AG09309 (cell line): ENCODE results near the gene CLEC2A.

Source experiments
- DNase-seq: peaks from one replicate; pipeline ENCODE4 v3.0.0-alpha.2; 2010; ENCODE audit warnings: low read depth
- H3K4me3 ChIP-seq: 2 replicates; pipeline ENCODE4 v1.5.1; 2011; ENCODE audit warnings: mild to moderate bottlenecking, low read depth, low read length, moderate library complexity; ENCODE audit not compliant: control insufficient read depth
- TF ChIP-seq, protein P1 (sequence below): IDR thresholded peaks from 2 replicates; pipeline ENCODE4 v1.5.1; 2011; ENCODE audit warnings: mild to moderate bottlenecking, low read depth, low read length, inconsistent platforms; ENCODE audit not compliant: insufficient read depth, control insufficient read depth; ENCODE audit errors: missing control alignments

Gene CLEC2A

DNA sequence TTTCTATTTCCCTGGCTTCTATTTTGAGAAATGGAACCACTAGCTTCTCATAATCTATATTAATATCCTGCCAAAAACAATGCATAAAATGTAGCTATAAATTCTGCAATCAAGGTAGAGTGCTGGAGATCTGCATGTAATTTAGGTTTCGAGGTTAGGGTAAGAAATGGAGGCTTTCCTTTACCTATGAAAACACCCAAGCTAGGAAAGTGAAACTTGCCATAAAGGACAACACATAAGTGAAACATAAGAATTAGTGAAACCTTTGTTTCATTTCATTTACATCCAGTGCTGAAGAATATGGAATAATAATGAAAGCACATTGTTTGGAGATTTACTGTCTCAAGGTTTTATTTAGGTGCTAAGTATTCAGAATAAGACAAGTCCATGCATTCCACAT lies 9.7 kb downstream of the CLEC2A start:
- DNase-seq = no peak
- TF ChIP-seq, protein P1, sequence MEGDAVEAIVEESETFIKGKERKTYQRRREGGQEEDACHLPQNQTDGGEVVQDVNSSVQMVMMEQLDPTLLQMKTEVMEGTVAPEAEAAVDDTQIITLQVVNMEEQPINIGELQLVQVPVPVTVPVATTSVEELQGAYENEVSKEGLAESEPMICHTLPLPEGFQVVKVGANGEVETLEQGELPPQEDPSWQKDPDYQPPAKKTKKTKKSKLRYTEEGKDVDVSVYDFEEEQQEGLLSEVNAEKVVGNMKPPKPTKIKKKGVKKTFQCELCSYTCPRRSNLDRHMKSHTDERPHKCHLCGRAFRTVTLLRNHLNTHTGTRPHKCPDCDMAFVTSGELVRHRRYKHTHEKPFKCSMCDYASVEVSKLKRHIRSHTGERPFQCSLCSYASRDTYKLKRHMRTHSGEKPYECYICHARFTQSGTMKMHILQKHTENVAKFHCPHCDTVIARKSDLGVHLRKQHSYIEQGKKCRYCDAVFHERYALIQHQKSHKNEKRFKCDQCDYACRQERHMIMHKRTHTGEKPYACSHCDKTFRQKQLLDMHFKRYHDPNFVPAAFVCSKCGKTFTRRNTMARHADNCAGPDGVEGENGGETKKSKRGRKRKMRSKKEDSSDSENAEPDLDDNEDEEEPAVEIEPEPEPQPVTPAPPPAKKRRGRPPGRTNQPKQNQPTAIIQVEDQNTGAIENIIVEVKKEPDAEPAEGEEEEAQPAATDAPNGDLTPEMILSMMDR = no peak
- H3K4me3 ChIP-seq = no peak overlapping the region

DNA sequence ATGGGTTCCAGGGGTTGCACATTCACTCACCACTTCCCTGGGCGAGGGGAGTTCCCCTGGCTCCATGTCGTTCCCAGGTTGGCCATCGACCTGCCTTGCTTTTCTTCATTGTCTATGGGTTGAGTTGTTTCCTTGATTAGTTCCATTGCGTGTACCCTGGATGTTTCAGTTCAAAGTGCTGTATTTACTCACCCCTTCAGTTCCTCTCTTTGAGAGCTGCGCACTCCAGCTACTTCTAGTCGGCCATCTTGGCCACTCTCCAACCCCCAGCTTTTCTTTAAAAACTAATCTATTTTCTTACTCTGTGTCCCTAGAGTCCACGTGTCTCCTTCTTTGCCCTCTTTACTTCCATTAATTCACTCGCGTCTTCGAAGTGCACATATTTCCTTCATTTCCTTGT lies 11.7 kb downstream of the CLEC2A start:
- H3K4me3 ChIP-seq = no peak overlapping the region
- TF ChIP-seq, protein P1 = no peak
- no peak for DNase-seq

DNA sequence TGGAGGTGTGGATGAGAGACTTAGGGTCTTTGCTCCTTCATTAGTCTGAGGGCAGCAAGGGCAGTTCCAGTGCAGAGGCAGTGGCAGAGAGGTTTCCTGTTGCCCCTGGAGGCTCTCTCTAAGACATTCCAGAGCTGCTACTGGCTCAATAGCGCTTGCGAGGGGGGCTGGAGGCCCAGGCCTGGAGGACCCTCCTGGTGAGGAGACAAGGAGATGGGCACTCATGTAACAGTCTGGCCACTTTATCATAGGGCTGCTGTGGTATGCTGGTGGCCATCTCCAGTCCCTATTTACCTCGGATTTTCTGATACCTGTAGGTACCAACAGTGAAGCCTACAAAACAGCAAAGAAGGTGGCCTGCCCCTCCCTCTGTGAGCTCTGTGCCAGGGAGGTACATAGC lies 12.7 kb downstream of the CLEC2A start:
- TF ChIP-seq, protein P1 = no peak
- DNase-seq = no peak
- H3K4me3 ChIP-seq = no peak overlapping the region

DNA sequence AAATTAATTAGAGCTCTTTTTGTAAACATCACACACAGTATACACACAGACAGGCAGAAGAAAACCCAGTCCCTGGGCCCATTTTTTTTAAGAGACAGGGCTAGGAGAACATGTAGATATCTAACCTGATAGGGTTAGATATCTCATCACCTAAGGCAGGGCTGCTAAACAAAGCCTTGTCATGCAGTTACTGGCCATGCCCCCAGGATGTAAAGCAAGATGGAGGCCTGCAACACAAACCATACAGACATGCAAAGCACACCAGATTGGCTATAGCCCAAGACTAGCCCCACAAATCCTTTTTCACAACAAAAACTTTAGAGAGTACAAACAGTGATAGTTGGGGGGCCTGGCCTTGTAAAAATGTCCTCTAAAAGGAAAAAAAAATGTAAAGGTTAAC lies 20.5 kb downstream of the CLEC2A start:
- TF ChIP-seq, protein P1 = no peak
- no peak for DNase-seq
- H3K4me3 ChIP-seq = no peak overlapping the region

DNA sequence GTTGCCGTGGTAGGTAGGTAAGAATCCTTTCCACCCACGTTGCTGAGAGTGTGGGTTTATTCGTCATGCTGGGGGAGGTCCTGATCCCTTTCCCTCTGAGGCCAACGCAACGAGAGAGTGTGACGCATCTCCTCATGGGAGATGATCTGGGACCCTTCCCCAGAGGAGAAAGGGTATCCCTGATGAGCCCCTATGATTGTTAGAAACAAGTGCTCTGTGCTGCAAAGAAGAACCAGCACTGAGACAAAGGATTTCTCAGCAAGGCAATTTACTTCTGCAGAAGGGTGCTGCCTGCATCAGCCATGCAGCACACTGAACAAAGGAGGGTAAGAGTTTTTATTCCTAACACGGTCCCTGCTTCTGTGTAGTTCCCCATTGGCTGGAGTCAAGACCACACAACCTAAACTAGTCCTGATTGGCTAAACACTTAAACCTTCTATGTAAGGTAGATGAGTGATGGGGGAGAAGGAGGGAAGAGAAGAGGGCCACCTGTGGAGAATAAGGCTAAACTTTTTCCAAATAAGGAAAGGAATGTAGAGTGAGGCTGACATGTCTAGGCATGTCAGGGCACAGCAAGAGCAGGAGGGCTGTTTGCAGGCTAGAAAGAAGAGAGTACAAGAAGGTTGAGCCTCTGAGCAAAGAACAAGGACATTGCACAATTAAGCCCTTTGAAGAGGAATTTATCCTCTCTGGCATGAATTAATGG lies 21.3 kb downstream of the CLEC2A start:
- no peak for DNase-seq
- TF ChIP-seq, protein P1 = no peak
- no peak overlapping the region for H3K4me3 ChIP-seq

DNA sequence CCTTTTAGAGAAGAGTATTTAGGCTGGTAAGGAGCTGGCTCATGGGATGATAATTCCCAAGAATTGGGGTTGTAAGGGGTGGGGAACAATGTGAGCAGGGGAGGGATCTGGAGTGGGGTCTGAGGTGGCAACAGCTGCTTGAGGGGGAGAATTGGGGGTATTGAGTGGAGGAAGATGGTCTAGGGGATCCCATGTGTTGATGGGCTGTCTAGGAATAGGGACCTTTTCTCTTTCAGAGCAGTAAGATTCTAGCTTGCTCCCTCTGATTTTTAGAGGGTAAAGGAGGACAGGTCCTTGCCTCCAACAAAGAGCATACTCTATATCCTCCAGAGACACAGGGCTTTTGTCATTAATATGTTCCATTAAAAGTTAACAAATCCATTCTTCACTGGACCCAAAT lies 22.4 kb downstream of the CLEC2A start:
- TF ChIP-seq, protein P1 = no peak

More for the DNA sequence above, 22.4 kb downstream of the CLEC2A start:
- no peak overlapping the region for H3K4me3 ChIP-seq
- DNase-seq = no peak
